Naive thymus-derived CD4-positive, alpha-beta T cell (primary cell): ENCODE results near the gene HNRNPM. TPM values are rescaled to one million over a fixed set of nuclear protein-coding genes. Genes with fewer than 3 reads are reported as not detected.

Experiments used
- ATAC-seq: fragments of 150-1000 bp; cut with Tn5 transposase; 2 replicates; pipeline ENCODE4 v1.10.0; 2021; ENCODE audit warnings: mild to moderate bottlenecking, moderate library complexity
- CTCF ChIA-PET: fragments of 350-600 bp; sonication (Branson Sonifier 250); formaldehyde crosslinking; loops from one replicate; lab custom pipeline; 2021; ENCODE audit warnings: antibody characterized with exemption; lab: Charles Lee
- POLR2A ChIA-PET: fragments of 350-600 bp; sonication (Branson Sonifier 250); formaldehyde crosslinking; loops from one replicate; lab custom pipeline; 2021; ENCODE audit warnings: antibody characterized with exemption, inconsistent platforms; lab: Charles Lee
- DNase-seq, 9 donors: peaks; one replicate each; pipeline versions ENCODE4 v3.0.0 to v3.0.0-alpha.2; 2020 to 2022; ENCODE audit warnings: mixed read lengths in 1 of 9
- H3K27ac ChIP-seq: one replicate; pipeline ENCODE4 v1.7.0; 2013; ENCODE audit warnings: mild to moderate bottlenecking, low read depth, low read length, moderate library complexity
- H3K27me3 ChIP-seq, 2 donors: one replicate each; pipeline ENCODE4 v1.7.0; 2013; ENCODE audit warnings: low read length in 2 of 2, mild to moderate bottlenecking in 2 of 2, moderate library complexity in 2 of 2; ENCODE audit not compliant: control insufficient read depth in 2 of 2, insufficient read depth in 2 of 2
- H3K36me3 ChIP-seq, 3 experiments: 1 replicate in 2 of 3; 2 replicates in 1 of 3; pipeline ENCODE4 v1.7.0; 2013; ENCODE audit warnings: low read length in 3 of 3, mild to moderate bottlenecking in 3 of 3, moderate library complexity in 1 of 3; ENCODE audit not compliant: insufficient read depth in 3 of 3, control insufficient read depth in 2 of 3
- H3K4me1 ChIP-seq, 2 donors: one replicate each; pipeline ENCODE4 v1.7.0; 2013; ENCODE audit warnings: low read length in 2 of 2, mild to moderate bottlenecking in 2 of 2, moderate library complexity in 1 of 2; ENCODE audit not compliant: control insufficient read depth in 2 of 2, insufficient read depth in 2 of 2
- H3K4me3 ChIP-seq: 2 replicates; pipeline ENCODE4 v1.7.0; 2013; ENCODE audit warnings: mild to moderate bottlenecking, low read length
- H3K9me3 ChIP-seq, 3 experiments: 1 replicate in 2 of 3; 2 replicates in 1 of 3; pipeline ENCODE4 v1.7.0; 2013; ENCODE audit warnings: low read length in 3 of 3; ENCODE audit not compliant: control insufficient read depth in 2 of 3
- H3K27ac Mint-ChIP-seq, 9 donors: one replicate each; pipeline ENCODE4 v1.8.0; 2020 to 2022; ENCODE audit warnings: mixed read lengths in 9 of 9, mild to moderate bottlenecking in 8 of 9, moderate library complexity in 5 of 9, inconsistent platforms in 2 of 9
- H3K27me3 Mint-ChIP-seq, 5 donors: one replicate each; pipeline ENCODE4 v1.8.0; 2021 to 2022; ENCODE audit warnings: mixed read lengths in 5 of 5, mild to moderate bottlenecking in 1 of 5
- H3K36me3 Mint-ChIP-seq, 5 donors: one replicate each; pipeline ENCODE4 v1.8.0; 2020 to 2022; ENCODE audit warnings: mixed read lengths in 5 of 5, mild to moderate bottlenecking in 3 of 5, inconsistent platforms in 1 of 5
- H3K4me1 Mint-ChIP-seq, 7 donors: one replicate each; pipeline ENCODE4 v1.8.0; 2020 to 2022; ENCODE audit warnings: mixed read lengths in 7 of 7, mild to moderate bottlenecking in 3 of 7, inconsistent platforms in 1 of 7
- H3K4me3 Mint-ChIP-seq, 10 donors: one replicate each; pipeline ENCODE4 v1.8.0; 2020 to 2022; ENCODE audit warnings: mild to moderate bottlenecking in 10 of 10, mixed read lengths in 10 of 10, moderate library complexity in 6 of 10, inconsistent platforms in 2 of 10
- H3K9me3 Mint-ChIP-seq, 11 donors: one replicate each; pipeline ENCODE4 v1.8.0; 2020 to 2022; ENCODE audit warnings: mixed read lengths in 11 of 11, mild to moderate bottlenecking in 4 of 11, inconsistent platforms in 1 of 11, moderate library complexity in 1 of 11
- intact Hi-C, 2 donors: fragments of 100-400 bp; cut with micrococcal nuclease; formaldehyde crosslinking; loops; one replicate each; pipeline ENCODE4 v1.15.1; 2023
- polyA plus RNA-seq, 2 donors: library from polyadenylated mRNA; unstranded; fragments of 300-500 nt; fragmentation: Illumina TruSeq; gene quantifications; one replicate each; pipeline ENCODE4 v1.2.3, GENCODE V29; 2021
- total RNA-seq, 6 experiments: library from RNA in 5 of 6; stranded (reverse) in 5 of 6; gene quantifications; 1 replicate in 5 of 6; 2 replicates in 1 of 6; pipeline ENCODE4 v1.2.3 and lab custom pipeline; 2021 to 2026

Gene HNRNPM
- total and polyA plus RNA-seq, 7 experiments from 2014 or later, result 175 to 378 (median 272) TPM

- H3K27me3 ChIP-seq, result no peaks in the 10 kb centered on the region
- ChIA-PET CTCF (interaction anchor here (0.9 to 1.5 kb wide), 2 partner anchors 22 to 78 kb away, joined by 3 to 4 read pairs; partner anchors contain the start of genes MARCHF2 and ZNF414), POLR2A (interaction anchor here (0.7 to 1.4 kb wide), 2 partner anchors 9 to 22 kb away, joined by 3 to 4 read pairs; no protein-coding TSS in a partner anchor)
- intact Hi-C loops, result no loop called here
- H3K36me3 ChIP-seq, result peaks cover 5 to 25% (median 7%) of the 10 kb centered on the region in 3 experiments
- peaks cover 22 to 52% (median 37%) of the 10 kb centered on the region in 7 donors for H3K4me1 Mint-ChIP-seq
- H3K9me3 ChIP-seq, result no peaks in the 10 kb centered on the region
- no peak for DNase-seq
- H3K27ac Mint-ChIP-seq, result peak overlapping the region in 3 of 9 donors; percentile 10 to 38 (median 38)
- no peaks in the 10 kb centered on the region for H3K27me3 Mint-ChIP-seq
- no peak overlapping the region for H3K4me3 Mint-ChIP-seq
- no peak overlapping the region for H3K4me3 ChIP-seq
- H3K4me1 ChIP-seq, result peaks cover 10 to 28% of the 10 kb centered on the region in 2 donors
- ATAC-seq, result no peak
- no peak overlapping the region for H3K27ac ChIP-seq
- H3K9me3 Mint-ChIP-seq, result no peaks in the 10 kb centered on the region
- peaks cover 3 to 19% (median 14%) of the 10 kb centered on the region in 5 donors for H3K36me3 Mint-ChIP-seq
These were observed 46.8 kb downstream of the HNRNPM start for GRCh38 chr19:8491574-8491973.

GRCh38 chr19:8494158-8494557 lies 49.4 kb downstream of the HNRNPM start:
- ATAC-seq, result peak; percentile 54
- H3K36me3 Mint-ChIP-seq, result no peaks in the 10 kb centered on the region
- peaks cover 5 to 33% (median 16%) of the 10 kb centered on the region in 7 donors for H3K4me1 Mint-ChIP-seq

GRCh38 chr19:8498295-8498694 lies 53.5 kb downstream of the HNRNPM start:
- no peaks in the 10 kb centered on the region for H3K9me3 ChIP-seq
- Mint-ChIP-seq H3K4me1 (peaks cover 17 to 40% (median 29%) of the 10 kb centered on the region in 7 donors), H3K27ac (no peak overlapping the region), H3K36me3 (no peaks in the 10 kb centered on the region), H3K27me3 (no peaks in the 10 kb centered on the region), H3K4me3 (no peak overlapping the region), H3K9me3 (no peaks in the 10 kb centered on the region)
- no peak for DNase-seq
- no peak for ATAC-seq
- ChIA-PET POLR2A (no interaction called here), CTCF (interaction anchor here (0.6 to 1.3 kb wide), 3 partner anchors 11 to 80 kb away, joined by 3 read pairs; no protein-coding TSS in a partner anchor)
- no peaks in the 10 kb centered on the region for H3K36me3 ChIP-seq
- no peaks in the 10 kb centered on the region for H3K27me3 ChIP-seq
- H3K27ac ChIP-seq, result no peak overlapping the region
- peaks cover 0 to 17% of the 10 kb centered on the region in 2 donors for H3K4me1 ChIP-seq
- H3K4me3 ChIP-seq, result no peak overlapping the region
- intact Hi-C loops, result no loop called here

More at GRCh38 chr19:8494158-8494557, 49.4 kb downstream of the HNRNPM start:
- H3K4me3 Mint-ChIP-seq, result peak overlapping the region in 7 of 10 donors; percentile 29 to 62 (median 41)
- no peak overlapping the region for H3K4me3 ChIP-seq
- POLR2A ChIA-PET, result interaction anchor here (0.6 to 3.4 kb wide), 8 partner anchors 20 to 99 kb away, joined by 3 to 25 read pairs (median 4); partner anchors contain the start of genes MARCHF2 and ZNF414
- H3K9me3 ChIP-seq, result no peaks in the 10 kb centered on the region
- no peaks in the 10 kb centered on the region for H3K27me3 Mint-ChIP-seq
- CTCF ChIA-PET, result interaction anchor here (0.5 to 1.5 kb wide), 6 partner anchors 14 to 165 kb away, joined by 3 to 5 read pairs (median 4); partner anchors contain the start of gene ZNF414
- intact Hi-C loops, result no loop called here
- no peaks in the 10 kb centered on the region for H3K36me3 ChIP-seq
- H3K9me3 Mint-ChIP-seq, result no peaks in the 10 kb centered on the region
- H3K27ac ChIP-seq, result peak overlapping the region; percentile 55
- DNase-seq, result no peak
- H3K27me3 ChIP-seq, result no peaks in the 10 kb centered on the region
- H3K4me1 ChIP-seq, result peaks cover 0 to 10% of the 10 kb centered on the region in 2 donors
- H3K27ac Mint-ChIP-seq, result peak overlapping the region; percentile 49 to 87 (median 75)

GRCh38 chr19:8499048-8499833 lies 54.5 kb downstream of the HNRNPM start:
- no peaks in the 10 kb centered on the region for H3K36me3 Mint-ChIP-seq
- H3K9me3 ChIP-seq, result no peaks in the 10 kb centered on the region
- intact Hi-C loops, result no loop called here
- H3K27me3 Mint-ChIP-seq, result no peaks in the 10 kb centered on the region
- DNase-seq (no peak), ATAC-seq (no peak)
- H3K27me3 ChIP-seq, result no peaks in the 10 kb centered on the region
- H3K4me3 Mint-ChIP-seq, result no peak overlapping the region
- no peak overlapping the region for H3K4me3 ChIP-seq
- no peak overlapping the region for H3K27ac ChIP-seq
- no peak overlapping the region for H3K27ac Mint-ChIP-seq
- H3K36me3 ChIP-seq, result no peaks in the 10 kb centered on the region
- CTCF ChIA-PET, result interaction anchor here (0.8 kb wide), 1 partner anchor 79 kb away, joined by 3 read pairs; no protein-coding TSS in a partner anchor
- peaks cover 0 to 12% of the 10 kb centered on the region in 2 donors for H3K4me1 ChIP-seq
- no peaks in the 10 kb centered on the region for H3K9me3 Mint-ChIP-seq
- POLR2A ChIA-PET, result interaction anchor here (1.1 to 1.4 kb wide), 2 partner anchors 12 to 15 kb away, joined by 3 to 5 read pairs; partner anchors contain the start of gene ZNF414
- peaks cover 17 to 39% (median 23%) of the 10 kb centered on the region in 7 donors for H3K4me1 Mint-ChIP-seq

GRCh38 chr19:8500158-8500557 lies 55.4 kb downstream of the HNRNPM start:
- H3K4me1 Mint-ChIP-seq, result peaks cover 17 to 37% (median 23%) of the 10 kb centered on the region in 7 donors
- ChIA-PET CTCF (no interaction called here), POLR2A (interaction anchor here (0.6 to 1.4 kb wide), 5 partner anchors 12 to 89 kb away, joined by 3 to 7 read pairs (median 3); partner anchors contain the start of gene ZNF414)
- H3K27ac Mint-ChIP-seq, result peak overlapping the region in 6 of 9 donors; percentile 23 to 71 (median 53)
- peaks cover 0 to 10% of the 10 kb centered on the region in 2 donors for H3K4me1 ChIP-seq
- no peak overlapping the region for H3K27ac ChIP-seq
- intact Hi-C loops, result no loop called here
- no peaks in the 10 kb centered on the region for H3K9me3 Mint-ChIP-seq
- H3K27me3 ChIP-seq, result no peaks in the 10 kb centered on the region
- no peaks in the 10 kb centered on the region for H3K36me3 Mint-ChIP-seq
- peak; percentile 26 for ATAC-seq
- no peaks in the 10 kb centered on the region for H3K9me3 ChIP-seq
- no peaks in the 10 kb centered on the region for H3K27me3 Mint-ChIP-seq
- H3K4me3 Mint-ChIP-seq, result peak overlapping the region in 3 of 10 donors; percentile 26 to 65 (median 50)
- H3K4me3 ChIP-seq, result no peak overlapping the region
- H3K36me3 ChIP-seq, result no peaks in the 10 kb centered on the region
- no peak for DNase-seq

- ATAC-seq (no peak), DNase-seq (no peak)
- Histone ChIP-seq H3K9me3 (no peaks in the 10 kb centered on the region), H3K36me3 (no peaks in the 10 kb centered on the region), H3K27me3 (no peaks in the 10 kb centered on the region), H3K4me3 (no peak overlapping the region), H3K27ac (no peak overlapping the region), H3K4me1 (peaks cover 5 to 15% of the 10 kb centered on the region in 2 donors)
- Mint-ChIP-seq H3K27me3 (no peaks in the 10 kb centered on the region), H3K27ac (no peak overlapping the region), H3K36me3 (no peaks in the 10 kb centered on the region), H3K4me1 (peaks cover 16 to 35% (median 24%) of the 10 kb centered on the region in 7 donors), H3K4me3 (peak overlapping the region in 2 of 10 donors; percentile 11 to 23), H3K9me3 (no peaks in the 10 kb centered on the region)
- CTCF ChIA-PET, result no interaction called here
- POLR2A ChIA-PET, result interaction anchor here (6.8 kb wide), 1 partner anchor 14 kb away, joined by 74 read pairs; the partner anchor contains the start of gene ZNF414
- intact Hi-C loops, result no loop called here
These were observed 56.7 kb downstream of the HNRNPM start for GRCh38 chr19:8501516-8501915.
